ENCODE results near the gene NKIRAS1.
A peak's percentile ranks its signal among the peaks of the same experiment; 100 is the strongest.

GRCh38 chr3:23884481-23884880, 32.3 kb downstream of the NKIRAS1 start:
- no peak for TF ChIP-seq POLR2A (IDR thresholded peaks at IDR 0.05)
- peak in 1 of 5 experiments; percentile 8 for TF ChIP-seq CTCF (IDR thresholded peaks at IDR 0.05 in 4 of 5, conservative IDR thresholded peaks at IDR 0.05 in 1 of 5)
